K562 (cell line): ENCODE measurements around the gene PARD3B. TPM values are rescaled to one million over a fixed set of nuclear protein-coding genes. Genes with fewer than 3 reads are reported as not detected.

Source experiments
- ATAC-seq: fragments of 200-7000 bp; cut with Tn5 transposase; 3 replicates; pipeline ENCODE4 v1.9.1; 2020; ENCODE audit warnings: moderate library complexity
- BruUV-seq: library from RNA; stranded (reverse); fragments of 400-500 nt; replicated peaks from 2 replicates; lab custom pipeline; 2021; lab: Mats Ljungman, UMichigan
- CTCF ChIA-PET: fragments of 300-600 bp; formaldehyde crosslinking; extraction: SDS; loops from one replicate; lab custom pipeline; 2021; ENCODE audit warnings: low intra/inter-chr PET ratio; lab: Yijun Ruan, JAX
- POLR2A ChIA-PET: fragments of 300-600, 350-650 bp; sonication (Branson Sonifier 250); formaldehyde crosslinking; extraction: SDS; loops from one replicate; lab custom pipeline; 2021; ENCODE audit warnings: antibody characterized with exemption, inconsistent platforms; lab: Yijun Ruan, JAX
- DNase-seq, 4 experiments: peaks; one replicate each; pipeline versions ENCODE4 v3.0.0 to v3.0.0-alpha.2; 2011 to 2018; ENCODE audit warnings: low spot score in 3 of 4, mixed read lengths in 3 of 4; ENCODE audit errors: extremely low read depth in 1 of 4
- FAIRE-seq: peaks from 2 replicates; lab custom pipeline; 2011; peaks lifted over from hg19 to GRCh38; lab: Jason Lieb, UNC
- H2AFZ ChIP-seq: 2 replicates; pipeline ENCODE4 v1.6.0; 2011; ENCODE audit warnings: low read depth, low read length, control low read depth, inconsistent platforms
- H3K27ac ChIP-seq: fragments of 200-600 bp; 3 replicates; pipeline ENCODE4 v1.8.0; 2011; ENCODE audit warnings: low read depth, mild to moderate bottlenecking, control low read depth, inconsistent platforms, low read length, moderate library complexity, mixed read lengths; ENCODE audit errors: extremely low read depth
- H3K27me3 ChIP-seq, 2 experiments: fragments of 300-600 bp in 1 of 2; 2 replicates in 1 of 2; 3 replicates in 1 of 2; pipeline versions ENCODE4 v1.6.0 to v1.8.0; 2011; ENCODE audit warnings: inconsistent platforms in 2 of 2, low read length in 2 of 2, mild to moderate bottlenecking in 1 of 2, mixed read lengths in 1 of 2, moderate library complexity in 1 of 2; ENCODE audit not compliant: control insufficient read depth in 2 of 2, insufficient read depth in 2 of 2
- H3K36me3 ChIP-seq: fragments of 300-600 bp; 3 replicates; pipeline ENCODE4 v1.8.0; 2011; ENCODE audit warnings: mild to moderate bottlenecking, low read length, inconsistent platforms; ENCODE audit not compliant: control insufficient read depth, insufficient read depth
- H3K4me1 ChIP-seq, 2 experiments: fragments of 200-600 bp in 1 of 2; replicated peaks in 1 of 2; 2 replicates in 1 of 2; 3 replicates in 1 of 2; pipeline versions ENCODE4 v1.5.1 to v1.8.0; 2011; ENCODE audit warnings: inconsistent platforms in 2 of 2, low read length in 2 of 2, mild to moderate bottlenecking in 1 of 2, mixed read lengths in 1 of 2, moderate library complexity in 1 of 2; ENCODE audit not compliant: control insufficient read depth in 2 of 2, insufficient read depth in 2 of 2
- H3K4me2 ChIP-seq: 2 replicates; pipeline ENCODE4 v1.6.1; 2011; ENCODE audit warnings: low read length, control low read depth, inconsistent platforms, mixed read lengths; ENCODE audit not compliant: insufficient read depth
- H3K4me3 ChIP-seq: fragments of 200-600 bp; sonication (generic), shearing (Covaris generic); 2 replicates; pipeline ENCODE4 v1.5.1; 2016; ENCODE audit warnings: control low read depth, inconsistent platforms
- H3K79me2 ChIP-seq: fragments of 200-600 bp; 3 replicates; pipeline ENCODE4 v1.8.0; 2011; ENCODE audit warnings: low read length, inconsistent platforms; ENCODE audit not compliant: control insufficient read depth, insufficient read depth
- H3K9ac ChIP-seq, 2 experiments: 2 replicates each; pipeline versions ENCODE4 v1.6.0 to v1.6.1; 2011; ENCODE audit warnings: low read depth in 2 of 2, low read length in 2 of 2, control low read depth in 1 of 2, inconsistent platforms in 1 of 2, mild to moderate bottlenecking in 1 of 2, mixed read lengths in 1 of 2; ENCODE audit not compliant: insufficient read depth in 1 of 2
- H3K9me1 ChIP-seq: one replicate; pipeline ENCODE4 v1.6.0; 2011; ENCODE audit warnings: inconsistent platforms, mild to moderate bottlenecking, low read length, moderate library complexity; ENCODE audit not compliant: control insufficient read depth, insufficient read depth
- H3K9me3 ChIP-seq: replicated peaks from 2 replicates; pipeline ENCODE4 v1.5.1; 2011; ENCODE audit warnings: low read depth, low read length, inconsistent platforms; ENCODE audit not compliant: control insufficient read depth, insufficient read depth
- H4K20me1 ChIP-seq: replicated peaks from 2 replicates; pipeline ENCODE4 v1.6.1; 2011; ENCODE audit warnings: low read length, inconsistent platforms, mixed read lengths; ENCODE audit not compliant: control insufficient read depth, insufficient read depth
- ARID3B ChIP-seq: fragments of 250-450 bp; sonication (Bioruptor Pico); IDR thresholded peaks from 2 replicates; pipeline ENCODE4 v1.4.0; 2020; ENCODE audit warnings: borderline replicate concordance
- BRD9 ChIP-seq: fragments of 450-650 bp; IDR thresholded peaks from 2 replicates; pipeline ENCODE4 v1.6.1; 2018; ENCODE audit warnings: low read depth; ENCODE audit not compliant: partially characterized antibody
- CXXC5 ChIP-seq: fragments of 250-450 bp; sonication (Bioruptor Pico); IDR thresholded peaks from 2 replicates; pipeline ENCODE4 v1.8.0; 2022; ENCODE audit warnings: inconsistent platforms, mild to moderate bottlenecking, moderate library complexity
- ETV1 ChIP-seq: fragments of 450-650 bp; conservative IDR thresholded peaks from 2 replicates; pipeline ENCODE4 v1.6.1; 2016; ENCODE audit warnings: missing genetic modification characterization, control low read depth, low read depth, missing compliant biosample characterization
- HMGN3 ChIP-seq: IDR thresholded peaks from 2 replicates; pipeline ENCODE4 v1.6.1; 2011; ENCODE audit warnings: borderline replicate concordance, low read depth, mild to moderate bottlenecking, mixed read lengths, low read length; ENCODE audit not compliant: insufficient read length; ENCODE audit errors: extremely low read depth
- ZBTB49 ChIP-seq: sonication (generic); formaldehyde crosslinking; IDR thresholded peaks from 2 replicates; pipeline ENCODE4 v1.8.0; 2022; ENCODE audit warnings: missing genetic modification reagents, mild to moderate bottlenecking, borderline replicate concordance
- ZC3H8 ChIP-seq: fragments of 450-650 bp; IDR thresholded peaks from 2 replicates; pipeline ENCODE4 v1.6.1; 2017
- ZNF3 ChIP-seq: fragments of 250-450 bp; sonication (Bioruptor Pico); IDR thresholded peaks from 2 replicates; pipeline ENCODE4 v1.5.0; 2021; ENCODE audit warnings: mild to moderate bottlenecking, moderate library complexity
- ZNF408 ChIP-seq: fragments of 250-450 bp; sonication (Bioruptor Pico); IDR thresholded peaks from 2 replicates; pipeline ENCODE4 v1.4.0; 2020; ENCODE audit warnings: low read depth, mild to moderate bottlenecking, moderate library complexity
- ZNF57 ChIP-seq: fragments of 450-650 bp; formaldehyde crosslinking; IDR thresholded peaks from 2 replicates; pipeline ENCODE4 v1.4.0; 2020; ENCODE audit warnings: mild to moderate bottlenecking, moderate library complexity
- WGBS: fragments of 100-300 bp; shearing (Covaris generic); methylation state at CpG from one replicate; pipeline ENCODE4 v1.1.6; 2016; ENCODE audit warnings: low coverage, mixed read lengths; ENCODE audit not compliant: insufficient coverage; ENCODE audit errors: missing lambda C conversion rate; 5-methylcytosine and 5-hydroxymethylcytosine counted together
- in situ Hi-C: fragments of 300-500 bp; cut with MboI; formaldehyde crosslinking; loops from 4 replicates; pipeline ENCODE4 v1.15.0; 2018; ENCODE audit warnings: inconsistent platforms, mixed read lengths
- intact Hi-C: fragments of 100-400 bp; cut with micrococcal nuclease; formaldehyde crosslinking; loops from 2 replicates; pipeline ENCODE4 v1.14.2; 2022
- polyA plus RNA-seq, 8 experiments: library from polyadenylated mRNA; depleted of rRNA in 4 of 8; stranded (reverse) in 5 of 8; unstranded in 3 of 8; fragments of >200 nt; fragmentation: Nextera tagmentation in 2 of 8; fragmentation: Illumina TruSeq in 1 of 8; extraction: Ambion mirVana in 2 of 8; extraction: Trizol in 1 of 8; gene quantifications; 2 replicates each; pipeline versions ENCODE4 v1.2.1 to v1.2.3, GENCODE V29; 2011 to 2014; ENCODE audit warnings: inconsistent platforms in 1 of 8, missing spikeins in 1 of 8
- total RNA-seq, 7 experiments: library from RNA; depleted of rRNA in 6 of 7; stranded (reverse); fragments of >200 nt in 6 of 7; fragmentation: Illumina TruSeq in 2 of 7; extraction: Trizol in 2 of 7; gene quantifications; 2 replicates each; pipeline versions ENCODE4 v1.2.1 to v1.2.3, GENCODE V29; 2011 to 2021; ENCODE audit warnings: low replicate concordance in 1 of 7

PARD3B gene
- total and polyA plus RNA-seq, 9 of the 15 experiments (the other 6 are each of a cell fraction or from before 2014, with no cell fraction given): 0.15 to 3.0 (median 1.1) TPM

GRCh38 chr2:205190528-205190927, 645.3 kb downstream of the PARD3B start:
- BruUV-seq: no TSS peak
- H3K36me3 ChIP-seq: no peaks in the 10 kb centered on the region
- no peaks in the 10 kb centered on the region for H4K20me1 ChIP-seq
- 0% methylated on average over 2 of the region's 2 CpGs for WGBS
- H3K9me3 ChIP-seq: no peaks in the 10 kb centered on the region
- no peak overlapping the region for H3K27ac ChIP-seq
- H3K4me1 ChIP-seq: no peaks in the 10 kb centered on the region
- ChIA-PET POLR2A (no interaction called here), CTCF (no interaction called here)
- H3K9me1 ChIP-seq: no peaks in the 10 kb centered on the region
- no peak for DNase-seq
- no peak overlapping the region for H3K4me3 ChIP-seq
- no peak for TF ChIP-seq ZNF3 (CRISPR knock-in tag)
- no peak for TF ChIP-seq ZNF408
- TF ChIP-seq CXXC5 (CRISPR knock-in tag): no peak
- TF ChIP-seq ZC3H8: no peak
- no peak for TF ChIP-seq HMGN3
- TF ChIP-seq ZNF57 (CRISPR knock-in tag): no peak
- TF ChIP-seq ARID3B (CRISPR knock-in tag): no peak
- TF ChIP-seq ZBTB49 (CRISPR knock-in tag): no peak
- TF ChIP-seq BRD9: no peak
- TF ChIP-seq ETV1 (tag): no peak
- H3K9ac ChIP-seq: no peak overlapping the region
- no peaks in the 10 kb centered on the region for H3K79me2 ChIP-seq
- no peak for ATAC-seq
- H3K27me3 ChIP-seq: no peaks in the 10 kb centered on the region
- FAIRE-seq: no peak
- no peak overlapping the region for H2AFZ ChIP-seq
- intact Hi-C loops (loop anchor here (5.0 kb wide), 1 partner anchor 318 kb away; no protein-coding TSS in a partner anchor), in situ Hi-C loops (no loop called here)
- no peak overlapping the region for H3K4me2 ChIP-seq
